Measurements from ENCODE around the gene RGSL1.

The RGSL1 gene

DNA sequence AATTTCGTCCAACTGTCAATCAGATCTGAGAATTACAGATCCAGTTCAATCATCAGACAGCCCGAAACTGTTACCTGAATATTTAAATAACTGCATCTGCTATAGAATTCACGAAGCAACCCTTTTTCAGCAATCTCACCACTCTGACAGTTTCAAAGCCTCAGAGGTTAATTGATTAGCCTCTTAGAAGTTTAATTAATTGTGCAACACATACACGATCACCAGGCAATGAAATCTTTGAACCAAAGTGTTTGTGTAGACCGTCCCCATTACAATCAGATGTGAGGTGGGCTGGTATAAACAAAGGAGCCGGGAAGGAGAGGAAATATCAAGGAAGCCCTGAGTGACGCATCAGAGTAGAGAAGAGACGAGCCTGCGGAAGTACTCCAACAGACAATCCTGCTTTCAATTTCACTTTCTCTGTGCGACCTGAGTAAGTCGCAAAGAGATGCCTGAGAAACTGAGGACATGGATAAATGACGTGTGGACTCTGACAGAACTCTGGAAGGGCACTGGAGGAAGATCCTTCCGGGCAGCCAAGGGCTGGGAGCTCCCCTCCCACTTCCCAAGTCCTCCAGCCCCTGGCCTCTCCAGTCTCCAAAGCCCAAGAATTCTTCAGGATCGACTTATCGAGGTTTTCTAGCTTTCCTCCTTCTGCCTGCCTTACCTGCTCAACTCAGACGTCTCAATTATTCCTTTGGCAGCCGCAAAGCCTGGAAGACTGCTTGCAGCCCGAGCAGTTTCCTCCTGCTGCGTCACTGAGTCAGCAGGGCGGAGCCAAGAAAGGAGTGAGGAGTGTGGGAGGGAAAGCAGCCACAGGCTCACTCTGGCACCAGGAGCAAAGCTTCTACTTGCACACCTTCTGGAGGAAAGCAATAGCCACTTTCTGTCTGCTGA, 138.8 kb downstream of the RGSL1 start, which contains the start of gene RNASEL:
Gene RNASEL (minus strand): TSS at position 757 of the 897 bp plus-strand sequence. CDS start 2,450 bp downstream, outside the sequence.
- DNase-seq (ENCODE audit: low spot score) = peak; percentile 56

DNA sequence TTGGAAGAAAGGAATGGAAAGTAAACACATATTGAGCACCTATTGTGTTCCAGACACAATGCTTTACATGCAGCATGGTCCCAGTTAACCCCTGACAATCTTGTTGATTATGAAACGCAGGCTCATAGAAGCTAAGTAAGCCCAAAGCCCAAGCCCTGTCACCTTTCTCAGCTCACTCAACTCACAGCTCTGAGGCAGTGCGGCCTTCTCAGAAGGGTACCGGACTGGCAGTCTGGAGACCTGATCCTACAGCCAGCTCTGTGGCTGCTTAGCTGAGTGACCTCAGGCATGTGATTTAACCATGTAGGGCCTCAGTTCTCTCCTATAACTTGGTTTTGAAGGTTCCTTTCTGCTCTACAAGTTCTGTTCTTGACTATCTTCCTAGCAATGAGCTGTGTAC, 139.6 kb downstream of the RGSL1 start:
- no peak for DNase-seq (ENCODE audit: low spot score)

DNA sequence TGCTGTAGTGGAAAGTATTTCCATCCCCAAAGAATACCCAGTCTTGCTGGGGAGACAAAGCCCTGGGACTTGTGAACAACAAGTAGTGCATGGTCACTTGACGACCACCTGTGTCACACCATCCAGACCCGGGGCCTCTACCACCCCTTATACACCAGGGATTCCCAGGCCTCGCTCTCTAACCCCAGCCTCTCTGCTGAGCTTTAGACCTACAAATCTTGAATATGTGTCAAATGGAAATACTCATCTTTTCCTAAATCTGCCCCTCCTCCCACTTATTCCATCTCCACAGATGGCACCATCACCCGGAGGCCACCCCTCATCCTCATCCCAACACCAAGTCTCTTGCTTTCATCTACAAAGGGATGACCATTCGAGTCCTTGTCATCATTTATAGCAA, 140.0 kb downstream of the RGSL1 start:
- DNase-seq (ENCODE audit: low spot score) = no peak

DNA sequence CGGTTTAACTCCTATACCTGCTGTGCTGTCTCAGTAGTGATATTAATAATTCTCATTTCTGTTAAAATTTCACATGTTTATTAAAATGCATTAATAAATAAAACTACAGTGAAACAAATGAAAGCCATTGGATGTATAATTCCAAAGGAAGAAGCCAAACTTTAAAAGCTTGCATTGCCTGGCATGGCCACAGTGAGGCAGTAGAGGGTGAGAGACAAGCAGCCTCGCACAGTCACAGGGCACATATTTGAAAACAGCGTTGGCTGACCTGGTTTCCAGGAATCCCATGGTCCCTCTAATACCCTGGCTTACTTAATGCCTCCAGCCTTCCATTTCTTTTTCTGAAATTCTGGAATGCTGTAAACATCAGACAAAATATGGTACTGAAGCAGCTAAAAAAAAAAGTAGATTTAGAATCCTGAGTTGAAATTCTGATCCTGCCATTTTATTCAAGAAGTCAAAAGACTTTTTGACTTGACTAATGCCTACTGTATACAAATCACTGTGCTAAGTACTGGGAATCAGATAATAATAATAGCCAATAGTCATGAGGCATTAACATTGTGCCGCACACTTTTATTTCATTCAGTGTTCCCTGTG, 145.8 kb downstream of the RGSL1 start:
- peak; percentile 53 for DNase-seq (ENCODE audit: low spot score)

GRCh38 chr1:182596934-182597333, 147.0 kb downstream of the RGSL1 start:
- DNase-seq (ENCODE audit: low spot score) = no peak

GRCh38 chr1:182598296-182598695, 148.3 kb downstream of the RGSL1 start:
- no peak for DNase-seq (ENCODE audit: low spot score)

DNA sequence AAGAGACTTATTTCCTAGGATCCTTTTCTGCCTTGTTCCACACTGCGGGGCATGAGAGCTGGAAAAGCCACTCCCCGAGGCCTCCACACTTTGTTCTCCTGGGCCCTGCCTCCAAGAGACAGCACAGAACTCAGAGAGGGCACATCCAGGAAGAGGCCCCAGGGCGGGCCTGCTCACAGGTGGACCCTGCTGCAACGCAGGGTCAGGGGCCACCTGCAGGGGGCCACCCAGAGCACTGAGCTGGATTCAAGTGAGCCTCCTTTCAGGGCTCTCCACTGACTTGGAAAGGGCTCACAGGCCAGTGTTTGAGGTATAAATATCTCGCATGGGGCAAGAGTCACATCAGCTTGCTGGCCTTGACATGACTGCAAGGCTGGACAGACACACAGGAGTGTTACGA, 149.4 kb downstream of the RGSL1 start:
- no peak for DNase-seq (ENCODE audit: low spot score)

DNA sequence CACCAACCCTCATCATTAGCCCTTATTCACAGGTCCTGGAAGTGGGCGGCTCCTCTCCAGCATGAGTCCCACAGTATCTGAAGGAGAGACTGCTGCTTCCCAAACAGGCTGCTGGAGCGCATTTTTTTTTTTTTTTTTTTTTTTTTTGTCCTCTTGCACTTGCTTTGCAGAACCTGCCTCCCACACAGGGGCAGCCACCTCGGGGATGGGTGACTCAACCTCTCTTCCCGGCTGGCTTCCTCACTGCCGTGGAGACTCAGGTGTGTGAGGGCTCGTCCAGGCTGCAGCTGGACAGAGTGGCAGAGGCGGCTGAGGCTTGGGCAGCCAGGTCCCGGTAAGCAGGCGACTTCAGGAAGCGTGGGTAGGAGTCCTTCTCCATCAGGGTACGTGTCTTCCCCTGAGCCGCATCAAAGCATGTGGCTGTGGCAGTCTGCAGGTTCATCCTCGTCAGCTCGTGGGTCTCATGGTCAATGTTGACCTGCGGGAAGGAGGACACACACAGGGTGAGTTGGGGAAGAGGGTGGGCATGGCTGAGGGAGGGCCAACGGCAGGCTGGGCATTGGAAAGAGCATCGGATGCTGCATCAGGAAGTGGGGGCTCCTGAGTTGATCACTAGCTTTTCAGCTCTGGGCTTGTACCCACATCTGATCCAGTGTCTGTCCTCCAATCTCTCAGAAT, 150.2 kb downstream of the RGSL1 start:
- no peak for DNase-seq (ENCODE audit: low spot score)

DNA sequence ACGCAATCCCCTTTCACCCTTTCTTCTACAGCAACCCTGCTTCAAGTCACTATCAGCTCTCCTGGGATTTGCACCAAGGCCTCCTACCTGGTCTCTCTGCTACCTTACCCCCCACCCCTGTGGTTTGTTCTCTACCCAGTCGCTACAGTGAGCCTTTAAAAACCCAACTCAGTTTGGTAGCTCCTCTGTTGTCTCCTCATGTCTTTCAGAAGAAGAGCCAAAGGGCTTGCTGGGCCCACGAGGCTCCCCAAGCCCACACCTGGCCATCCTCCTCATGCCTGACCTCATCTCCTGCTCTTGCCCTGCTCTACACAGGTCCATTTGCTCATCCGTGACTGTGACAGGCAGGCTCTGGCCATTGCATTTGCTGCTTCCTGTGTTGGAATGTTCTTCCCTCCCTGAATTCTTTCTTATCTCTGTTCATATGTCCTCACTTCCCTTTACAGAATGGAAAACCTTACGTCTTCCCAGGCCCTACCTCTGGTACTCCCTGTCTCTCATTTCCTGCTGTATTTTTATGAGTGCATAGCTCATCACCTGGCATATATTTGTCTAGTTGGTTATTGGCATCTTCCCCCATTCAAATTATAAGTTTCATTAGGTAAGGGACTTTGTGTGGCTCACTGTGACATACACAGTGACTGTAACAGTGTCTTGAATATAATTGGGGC, 150.9 kb downstream of the RGSL1 start:
- no peak for DNase-seq (ENCODE audit: low spot score)

- peak; percentile 94 for DNase-seq (ENCODE audit: low spot score)
These were observed 151.5 kb downstream of the RGSL1 start for GRCh38 chr1:182601416-182601786.

DNA sequence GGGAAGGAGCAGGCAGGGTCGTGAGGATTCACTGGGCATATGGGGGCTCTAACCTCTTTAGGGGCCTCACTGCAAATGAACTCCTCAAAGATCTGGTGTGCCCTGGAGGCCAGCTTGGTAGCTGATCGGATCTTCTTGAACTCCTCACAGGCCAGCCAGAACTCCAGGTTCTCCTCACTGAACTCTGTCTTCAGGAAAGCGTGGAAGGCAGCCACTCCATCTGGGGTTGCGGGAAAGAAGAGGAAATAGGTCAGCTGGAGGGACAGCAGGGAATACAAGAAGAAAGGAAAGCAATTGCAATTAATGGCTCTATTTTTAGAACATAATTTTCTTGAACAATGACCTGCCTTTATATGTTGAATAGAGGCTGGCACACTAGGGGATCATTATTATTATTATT, 152.0 kb downstream of the RGSL1 start:
- DNase-seq (ENCODE audit: low spot score) = peak; percentile 75

DNA sequence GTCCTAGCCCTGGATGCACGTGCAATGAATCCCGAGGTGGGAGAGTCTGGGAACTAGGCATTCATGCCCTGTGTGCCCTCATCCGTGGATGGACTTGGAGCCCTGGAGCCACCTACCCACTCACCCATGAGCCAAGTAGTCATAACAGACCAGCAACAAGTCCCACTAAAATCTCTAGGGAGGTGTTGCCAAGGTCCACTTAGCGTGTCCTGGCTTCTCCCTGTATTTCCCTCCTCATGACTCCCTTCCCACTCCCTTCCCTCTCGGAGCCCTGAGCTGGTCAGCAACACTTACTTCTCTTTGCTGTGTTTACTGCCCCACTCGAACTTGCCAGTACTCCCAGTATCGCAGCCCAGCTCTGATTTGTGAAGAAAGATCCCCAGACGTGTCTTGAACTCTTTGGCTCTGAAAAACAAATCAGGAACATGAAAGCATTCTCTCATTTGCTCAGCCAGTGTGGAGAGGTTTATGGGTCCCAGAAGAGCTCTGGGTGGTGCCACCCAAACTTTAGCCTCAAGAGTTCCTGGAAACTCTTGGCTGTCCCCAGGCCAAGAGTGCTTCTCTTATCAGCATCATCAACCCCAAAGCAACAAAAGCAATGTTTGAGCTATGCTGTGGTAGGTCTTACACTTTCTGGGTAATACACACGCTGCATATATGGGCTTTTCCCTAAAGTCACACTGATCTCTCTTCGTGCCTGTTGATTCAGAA, 153.1 kb downstream of the RGSL1 start:
- DNase-seq (ENCODE audit: low spot score) = no peak

DNA sequence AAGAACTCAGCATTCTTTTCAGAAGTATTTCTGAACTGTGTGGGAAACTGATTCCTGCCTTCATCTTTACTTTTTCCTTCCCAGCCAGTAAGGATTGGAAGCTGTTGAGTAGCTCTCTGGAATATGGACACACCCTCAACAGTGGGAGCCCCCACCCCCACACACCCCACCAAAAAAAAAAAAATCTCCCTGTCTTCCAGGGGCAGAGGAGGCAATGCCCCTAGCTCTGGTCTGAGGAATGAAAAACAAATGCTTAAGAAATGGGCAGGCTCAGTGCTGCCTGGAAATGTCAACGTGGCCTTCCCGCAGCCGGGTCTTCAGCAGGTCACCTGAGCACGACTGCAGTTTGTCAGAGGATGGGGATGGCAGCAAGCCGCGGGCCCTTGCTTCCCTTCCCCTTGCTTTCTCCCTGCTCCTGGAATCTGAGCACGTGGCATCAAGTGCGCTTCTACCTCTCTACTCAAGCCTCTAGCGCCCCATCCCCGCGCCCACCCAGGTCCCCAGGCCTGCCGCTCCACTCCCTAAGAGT, 153.8 kb downstream of the RGSL1 start:
- no peak for DNase-seq (ENCODE audit: low spot score)

- DNase-seq (ENCODE audit: low spot score) = peak; percentile 78
These were observed 154.5 kb downstream of the RGSL1 start, which contains the start of gene RGS16 for GRCh38 chr1:182604175-182605164. Gene RGS16, minus strand, starts transcription at chr1:182604389. Its CDS starts 130 bp downstream, at chr1:182604259.

GRCh38 chr1:182607566-182607965, 157.6 kb downstream of the RGSL1 start:
- no peak for DNase-seq (ENCODE audit: low spot score)

DNA sequence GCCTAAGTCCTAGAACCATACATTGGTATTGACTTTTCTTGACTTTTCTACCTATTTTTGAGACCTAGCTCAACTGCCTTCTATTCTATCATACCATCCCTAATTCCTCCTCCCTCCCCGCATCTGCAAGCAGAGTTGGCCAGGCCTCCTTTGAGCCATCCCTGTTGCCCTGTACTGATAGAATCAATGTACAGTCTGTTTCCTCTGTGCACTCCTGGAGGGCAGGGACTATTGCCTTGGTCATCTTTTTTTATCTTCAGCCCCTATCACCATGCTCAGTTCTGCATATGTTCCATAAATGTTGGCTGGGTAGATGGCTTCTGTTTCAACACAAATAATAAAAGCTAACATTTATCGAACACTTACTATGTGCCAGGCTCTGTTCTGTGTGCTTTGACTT, 158.3 kb downstream of the RGSL1 start:
- no peak for DNase-seq (ENCODE audit: low spot score)

DNA sequence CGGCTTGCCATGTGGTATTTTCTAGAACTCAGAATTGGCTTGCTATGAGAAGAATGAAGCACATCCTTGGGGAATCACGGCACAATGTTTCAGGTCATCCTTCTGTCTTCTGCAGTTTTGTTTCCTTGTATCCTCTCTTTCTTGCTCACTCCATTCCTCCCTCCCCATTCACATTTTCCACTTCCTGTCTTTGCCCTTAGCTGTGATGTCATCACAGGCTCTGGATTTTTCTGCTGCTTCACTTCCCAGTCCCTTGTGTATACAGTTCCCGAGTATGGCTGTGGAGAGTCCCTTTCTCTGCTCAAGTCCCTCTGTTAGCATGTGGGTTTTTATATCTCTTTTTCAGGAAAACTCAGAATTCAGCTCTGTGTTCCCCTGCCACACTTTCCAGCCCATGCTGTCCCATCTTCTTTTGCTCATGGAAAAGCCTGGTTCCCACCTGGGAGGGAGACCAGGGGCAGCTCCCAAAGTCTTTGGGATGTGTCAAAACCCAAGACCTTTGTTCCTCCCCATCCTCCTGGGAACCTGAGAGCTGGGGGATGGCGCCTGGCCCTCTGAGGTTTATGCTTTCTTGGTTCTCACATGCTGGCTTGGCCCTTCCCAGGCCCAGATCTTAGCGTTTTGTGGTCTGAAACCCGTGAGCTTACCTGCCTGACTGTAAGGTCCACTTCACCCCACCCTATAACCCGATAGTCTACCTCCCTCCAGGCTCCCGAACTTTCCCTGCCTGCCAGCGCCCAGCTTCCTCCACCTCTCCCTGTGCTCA, 159.1 kb downstream of the RGSL1 start:
- DNase-seq (ENCODE audit: low spot score) = no peak
